ENCODE measurements around the gene PDLIM1. TPM values are rescaled to one million over a fixed set of nuclear protein-coding genes. Genes with fewer than 3 reads are reported as not detected.
A peak's percentile ranks its signal among the peaks of the same experiment; 100 is the strongest.

Gene PDLIM1
- total RNA-seq, 1 donor from 2014 or later: 117 TPM

DNA sequence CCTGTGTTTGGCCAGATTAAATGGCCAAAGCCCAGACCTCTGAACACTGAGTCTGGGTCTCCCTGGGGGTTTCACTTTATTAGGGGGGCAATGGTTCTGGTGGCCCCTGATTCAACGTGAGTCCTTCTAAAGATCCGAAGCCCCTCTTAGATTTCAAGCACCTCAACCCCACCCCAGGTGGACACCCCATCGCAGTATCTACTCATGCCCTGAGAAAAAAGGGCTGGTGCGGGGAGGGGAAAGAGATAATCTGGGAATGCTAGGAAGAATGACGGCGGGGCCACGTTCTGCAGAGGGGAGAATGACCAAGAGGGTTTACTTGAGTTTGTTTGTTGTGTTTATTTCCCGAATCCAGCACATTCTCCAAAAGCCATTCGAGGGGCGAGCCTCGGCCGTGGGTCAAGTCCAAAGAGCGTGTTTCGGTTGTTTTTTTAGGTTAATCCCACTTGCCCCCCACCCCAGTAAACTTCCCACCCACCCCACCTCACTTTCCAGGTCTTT lies 832 bp downstream of the PDLIM1 start:
- TF ChIP-seq, protein P1, sequence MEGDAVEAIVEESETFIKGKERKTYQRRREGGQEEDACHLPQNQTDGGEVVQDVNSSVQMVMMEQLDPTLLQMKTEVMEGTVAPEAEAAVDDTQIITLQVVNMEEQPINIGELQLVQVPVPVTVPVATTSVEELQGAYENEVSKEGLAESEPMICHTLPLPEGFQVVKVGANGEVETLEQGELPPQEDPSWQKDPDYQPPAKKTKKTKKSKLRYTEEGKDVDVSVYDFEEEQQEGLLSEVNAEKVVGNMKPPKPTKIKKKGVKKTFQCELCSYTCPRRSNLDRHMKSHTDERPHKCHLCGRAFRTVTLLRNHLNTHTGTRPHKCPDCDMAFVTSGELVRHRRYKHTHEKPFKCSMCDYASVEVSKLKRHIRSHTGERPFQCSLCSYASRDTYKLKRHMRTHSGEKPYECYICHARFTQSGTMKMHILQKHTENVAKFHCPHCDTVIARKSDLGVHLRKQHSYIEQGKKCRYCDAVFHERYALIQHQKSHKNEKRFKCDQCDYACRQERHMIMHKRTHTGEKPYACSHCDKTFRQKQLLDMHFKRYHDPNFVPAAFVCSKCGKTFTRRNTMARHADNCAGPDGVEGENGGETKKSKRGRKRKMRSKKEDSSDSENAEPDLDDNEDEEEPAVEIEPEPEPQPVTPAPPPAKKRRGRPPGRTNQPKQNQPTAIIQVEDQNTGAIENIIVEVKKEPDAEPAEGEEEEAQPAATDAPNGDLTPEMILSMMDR (conservative IDR thresholded peaks at IDR 0.05; ENCODE audit: low read depth, low read length): no peak
- no peak for DNase-seq (ENCODE audit: low read depth)
- H3K4me3 ChIP-seq (ENCODE audit: low read depth, low read length): peak overlapping the region; percentile 95

DNA sequence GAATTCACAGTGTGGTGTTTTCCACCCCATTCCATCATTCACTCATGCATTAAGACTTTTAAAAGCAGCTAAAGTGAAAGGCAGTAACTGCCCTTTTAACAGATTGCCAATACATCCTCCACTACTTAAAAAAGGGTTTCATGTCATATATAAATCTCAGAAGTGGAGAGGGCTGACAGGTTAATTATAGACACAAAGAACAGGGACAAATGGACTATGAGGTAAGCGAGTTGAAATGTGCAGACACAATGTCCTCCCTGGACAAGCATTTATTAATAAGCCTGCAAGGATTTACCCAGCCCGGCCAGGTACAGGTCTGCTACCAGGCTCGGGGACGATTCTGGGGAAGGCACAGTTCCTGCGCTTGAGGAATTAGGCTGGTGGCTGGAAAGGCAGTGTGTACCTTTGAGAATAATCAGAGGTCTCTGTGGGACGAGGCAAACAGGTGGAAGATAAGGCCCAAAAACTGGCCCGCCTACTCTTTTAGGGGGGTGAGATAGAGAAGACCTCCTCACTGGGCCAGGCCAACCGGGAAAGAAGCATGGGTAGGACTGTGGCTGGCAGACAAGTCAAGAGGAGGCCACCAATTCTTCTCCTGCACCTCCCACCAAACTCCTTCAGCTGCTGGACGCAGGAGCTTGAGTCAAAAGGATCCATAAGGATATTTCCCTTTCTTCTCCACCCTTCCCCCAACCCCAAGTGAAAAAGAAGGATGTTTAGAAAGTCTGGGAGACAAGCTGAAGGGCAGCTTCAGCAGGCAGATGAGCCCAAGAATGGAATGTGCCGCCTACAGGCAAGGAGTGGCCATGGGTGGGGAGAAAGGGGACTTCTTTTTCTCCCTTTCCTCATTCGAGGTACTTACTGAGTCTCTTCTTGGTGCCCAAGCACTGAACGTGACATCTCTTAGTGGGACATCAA lies 1.5 kb downstream of the PDLIM1 start:
- no peak for DNase-seq (ENCODE audit: low read depth)
- H3K4me3 ChIP-seq (ENCODE audit: low read depth, low read length): peak overlapping the region; percentile 95
- TF ChIP-seq, protein P1 (conservative IDR thresholded peaks at IDR 0.05; ENCODE audit: low read depth, low read length): peak; percentile 42

DNA sequence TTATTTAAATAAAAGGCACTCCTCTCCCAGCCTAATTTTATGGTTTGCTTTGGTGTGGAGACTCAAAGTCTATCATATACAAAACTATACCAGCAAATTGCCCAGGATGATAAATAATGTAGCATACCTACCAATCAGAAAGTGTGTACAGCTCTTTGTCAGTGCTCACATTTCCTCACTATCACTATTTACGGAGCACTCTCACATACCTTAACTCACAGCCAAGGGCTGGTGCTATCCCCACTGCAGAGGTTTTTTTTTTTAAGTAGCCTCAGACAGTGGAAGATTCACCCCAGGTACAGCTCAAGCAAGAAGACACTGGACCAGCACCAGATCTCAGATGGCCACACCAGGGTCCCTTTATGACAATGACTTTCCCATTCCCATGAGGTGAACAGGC lies 2.5 kb downstream of the PDLIM1 start:
- TF ChIP-seq, protein P1 (conservative IDR thresholded peaks at IDR 0.05; ENCODE audit: low read depth, low read length): no peak
- DNase-seq (ENCODE audit: low read depth): no peak
- H3K4me3 ChIP-seq (ENCODE audit: low read depth, low read length): no peak overlapping the region

DNA sequence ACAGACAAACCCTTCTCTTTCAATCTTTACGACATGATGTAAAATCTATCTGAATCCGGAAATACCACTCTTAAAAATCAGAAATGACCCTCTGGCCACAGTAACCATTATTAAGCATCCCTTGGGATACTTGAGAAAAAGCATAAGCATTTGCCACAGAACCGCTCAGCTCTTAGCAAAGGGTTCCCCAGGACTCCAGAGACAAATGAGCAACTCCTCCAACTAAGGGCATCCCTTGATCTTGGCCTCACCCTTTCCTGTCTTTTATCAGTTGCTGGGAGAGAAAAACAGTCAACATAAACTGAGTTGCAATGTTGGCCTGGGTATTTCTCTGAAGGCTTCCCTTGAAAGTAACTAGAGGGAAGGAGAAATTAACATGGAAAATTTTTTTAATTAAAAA lies 3.5 kb downstream of the PDLIM1 start:
- TF ChIP-seq, protein P1 (conservative IDR thresholded peaks at IDR 0.05; ENCODE audit: low read depth, low read length): no peak
- no peak overlapping the region for H3K4me3 ChIP-seq (ENCODE audit: low read depth, low read length)
- no peak for DNase-seq (ENCODE audit: low read depth)

DNA sequence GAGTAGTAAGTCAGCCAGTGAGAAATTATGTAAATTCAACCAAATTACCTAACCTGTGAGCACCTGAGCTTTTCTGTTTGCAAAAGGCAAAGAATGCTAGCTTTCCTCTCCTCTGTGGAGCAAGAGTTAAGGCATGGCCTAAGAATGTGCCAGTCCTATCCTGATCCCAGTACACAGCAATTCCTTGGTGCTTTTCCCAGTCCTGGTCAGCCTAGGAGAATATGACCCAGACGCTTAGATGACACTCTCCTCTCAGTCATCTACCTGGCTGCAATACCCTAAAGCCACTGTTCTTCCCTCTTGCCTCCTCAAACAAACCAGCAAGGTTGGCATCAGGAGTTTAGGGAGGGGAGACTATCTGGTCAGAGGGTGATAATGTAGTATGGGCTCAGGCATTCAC lies 4.1 kb downstream of the PDLIM1 start:
- TF ChIP-seq, protein P1 (conservative IDR thresholded peaks at IDR 0.05; ENCODE audit: low read depth, low read length): no peak
- no peak overlapping the region for H3K4me3 ChIP-seq (ENCODE audit: low read depth, low read length)
- no peak for DNase-seq (ENCODE audit: low read depth)

DNA sequence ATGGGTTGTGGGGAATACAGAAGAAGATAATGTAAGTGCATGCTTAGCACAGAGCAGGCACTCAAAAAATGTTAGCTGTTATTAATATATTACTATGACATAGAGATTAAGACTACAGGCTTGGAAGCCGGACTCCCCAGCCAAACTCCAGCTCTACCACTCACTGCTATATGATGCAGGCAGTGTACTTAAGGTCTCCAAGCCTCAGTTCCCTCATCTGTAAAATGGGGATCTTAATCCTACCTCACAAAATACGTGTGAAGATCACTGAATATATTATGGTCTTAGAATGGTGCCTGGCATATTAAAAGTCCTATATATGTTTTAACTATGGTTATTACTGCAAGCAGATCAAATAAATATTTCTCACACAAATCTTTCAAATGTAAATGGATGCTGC lies 5.2 kb downstream of the PDLIM1 start:
- H3K4me3 ChIP-seq (ENCODE audit: low read depth, low read length): no peak overlapping the region
- TF ChIP-seq, protein P1 (conservative IDR thresholded peaks at IDR 0.05; ENCODE audit: low read depth, low read length): no peak
- DNase-seq (ENCODE audit: low read depth): no peak

Data from epithelial cell of proximal tubule (primary cell).